Gastroesophageal sphincter (tissue), 3 donors: ENCODE results near the gene HYI.

Experiments used
- POLR2A ChIP-seq, 2 donors: fragments of 450-650 bp; IDR thresholded peaks; one replicate each; pipeline ENCODE4 v1.6.1; 2017; ENCODE audit warnings: antibody characterized with exemption in 2 of 2, mild to moderate bottlenecking in 2 of 2, moderate library complexity in 1 of 2
- TF ChIP-seq, protein P1 (sequence below), 4 experiments: fragments of 200-600 bp in 2 of 4; fragments of 450-650 bp in 2 of 4; sonication (generic) in 1 of 4; IDR thresholded peaks; one replicate each; pipeline ENCODE4 v1.5.1; 2017 to 2019; ENCODE audit warnings: antibody characterized with exemption in 4 of 4, mild to moderate bottlenecking in 2 of 4, moderate library complexity in 2 of 4

DNA sequence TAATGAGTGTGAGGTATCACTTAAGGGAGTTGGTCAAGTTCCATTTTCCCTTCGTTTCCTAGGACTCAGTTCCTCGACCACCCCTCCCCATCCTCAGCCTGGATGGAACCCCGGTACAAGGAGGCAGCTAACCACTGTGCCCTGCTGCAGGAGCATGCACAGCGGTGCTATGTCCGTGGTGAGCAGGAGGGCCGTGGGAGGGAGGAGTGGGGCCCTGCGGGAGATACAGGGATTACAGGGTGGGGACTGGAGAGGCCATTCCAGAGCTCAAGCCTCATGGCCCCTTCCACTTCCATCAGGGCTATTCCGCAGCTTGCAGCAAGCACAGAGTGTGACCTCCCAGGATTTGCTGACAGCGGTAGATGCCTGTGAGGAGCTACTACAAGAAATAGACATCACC is 25.8 kb downstream of the HYI start:
- TF ChIP-seq, protein P1, sequence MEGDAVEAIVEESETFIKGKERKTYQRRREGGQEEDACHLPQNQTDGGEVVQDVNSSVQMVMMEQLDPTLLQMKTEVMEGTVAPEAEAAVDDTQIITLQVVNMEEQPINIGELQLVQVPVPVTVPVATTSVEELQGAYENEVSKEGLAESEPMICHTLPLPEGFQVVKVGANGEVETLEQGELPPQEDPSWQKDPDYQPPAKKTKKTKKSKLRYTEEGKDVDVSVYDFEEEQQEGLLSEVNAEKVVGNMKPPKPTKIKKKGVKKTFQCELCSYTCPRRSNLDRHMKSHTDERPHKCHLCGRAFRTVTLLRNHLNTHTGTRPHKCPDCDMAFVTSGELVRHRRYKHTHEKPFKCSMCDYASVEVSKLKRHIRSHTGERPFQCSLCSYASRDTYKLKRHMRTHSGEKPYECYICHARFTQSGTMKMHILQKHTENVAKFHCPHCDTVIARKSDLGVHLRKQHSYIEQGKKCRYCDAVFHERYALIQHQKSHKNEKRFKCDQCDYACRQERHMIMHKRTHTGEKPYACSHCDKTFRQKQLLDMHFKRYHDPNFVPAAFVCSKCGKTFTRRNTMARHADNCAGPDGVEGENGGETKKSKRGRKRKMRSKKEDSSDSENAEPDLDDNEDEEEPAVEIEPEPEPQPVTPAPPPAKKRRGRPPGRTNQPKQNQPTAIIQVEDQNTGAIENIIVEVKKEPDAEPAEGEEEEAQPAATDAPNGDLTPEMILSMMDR (IDR thresholded peaks at IDR 0.05), result no peak
- no peak for TF ChIP-seq POLR2A (IDR thresholded peaks at IDR 0.05)
